RWPE1 (cell line): ENCODE measurements around the gene FUBP3.

Experiments
- CTCF ChIA-PET: fragments of 350-600 bp; sonication (Branson Sonifier 250); formaldehyde crosslinking; extraction: SDS; loops from one replicate; lab custom pipeline; 2021; lab: Yijun Ruan, JAX
- POLR2A ChIA-PET: fragments of 400-600 bp; formaldehyde crosslinking; extraction: SDS; loops from one replicate; lab custom pipeline; 2020; ENCODE audit warnings: antibody characterized with exemption; ENCODE audit not compliant: low non-redundant PET; lab: Yijun Ruan, JAX
- DNase-seq: peaks from one replicate; pipeline ENCODE4 v3.0.0; 2012; ENCODE audit warnings: low spot score
- H3K27ac ChIP-seq: fragments of 450-650 bp; 2 replicates; pipeline ENCODE4 v1.5.1; 2017
- TF ChIP-seq, protein P1 (sequence below): fragments of 450-650 bp; conservative IDR thresholded peaks from 2 replicates; pipeline ENCODE4 v1.5.1; 2017; ENCODE audit warnings: low read depth, mild to moderate bottlenecking

The FUBP3 gene

DNA sequence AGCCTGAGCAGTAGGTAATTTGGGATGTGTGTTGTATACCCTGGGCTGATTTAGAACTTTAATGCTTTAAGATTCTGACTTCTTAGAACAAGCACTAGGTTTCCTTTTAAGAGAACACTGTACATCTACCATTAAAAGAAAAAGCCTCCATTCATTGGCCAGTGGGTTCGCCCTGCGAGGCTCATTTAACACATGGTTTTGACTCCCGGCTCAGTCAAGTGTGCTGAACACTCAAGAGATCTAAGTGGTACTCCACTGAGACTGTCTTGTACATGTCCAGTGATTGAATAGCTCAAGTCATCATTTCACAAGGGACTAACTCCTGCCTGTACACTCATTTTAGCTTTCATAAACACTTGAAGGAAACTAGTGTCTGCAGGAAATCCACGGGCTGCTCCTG, 3.9 kb downstream of the FUBP3 start:
- H3K27ac ChIP-seq = no peak overlapping the region
- DNase-seq = no peak
- POLR2A ChIA-PET = no interaction called here
- CTCF ChIA-PET = no interaction called here
- TF ChIP-seq, protein P1, sequence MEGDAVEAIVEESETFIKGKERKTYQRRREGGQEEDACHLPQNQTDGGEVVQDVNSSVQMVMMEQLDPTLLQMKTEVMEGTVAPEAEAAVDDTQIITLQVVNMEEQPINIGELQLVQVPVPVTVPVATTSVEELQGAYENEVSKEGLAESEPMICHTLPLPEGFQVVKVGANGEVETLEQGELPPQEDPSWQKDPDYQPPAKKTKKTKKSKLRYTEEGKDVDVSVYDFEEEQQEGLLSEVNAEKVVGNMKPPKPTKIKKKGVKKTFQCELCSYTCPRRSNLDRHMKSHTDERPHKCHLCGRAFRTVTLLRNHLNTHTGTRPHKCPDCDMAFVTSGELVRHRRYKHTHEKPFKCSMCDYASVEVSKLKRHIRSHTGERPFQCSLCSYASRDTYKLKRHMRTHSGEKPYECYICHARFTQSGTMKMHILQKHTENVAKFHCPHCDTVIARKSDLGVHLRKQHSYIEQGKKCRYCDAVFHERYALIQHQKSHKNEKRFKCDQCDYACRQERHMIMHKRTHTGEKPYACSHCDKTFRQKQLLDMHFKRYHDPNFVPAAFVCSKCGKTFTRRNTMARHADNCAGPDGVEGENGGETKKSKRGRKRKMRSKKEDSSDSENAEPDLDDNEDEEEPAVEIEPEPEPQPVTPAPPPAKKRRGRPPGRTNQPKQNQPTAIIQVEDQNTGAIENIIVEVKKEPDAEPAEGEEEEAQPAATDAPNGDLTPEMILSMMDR = no peak

- H3K27ac ChIP-seq = no peak overlapping the region
- POLR2A ChIA-PET = no interaction called here
- DNase-seq = no peak
- TF ChIP-seq, protein P1 = no peak
- CTCF ChIA-PET = interaction anchor here (0.6 to 1.0 kb wide), 2 partner anchors 96 to 134 kb away, joined by 4 to 5 read pairs; no protein-coding TSS in a partner anchor
Observed at GRCh38 chr9:130587921-130588320, 8.5 kb downstream of the FUBP3 start.

DNA sequence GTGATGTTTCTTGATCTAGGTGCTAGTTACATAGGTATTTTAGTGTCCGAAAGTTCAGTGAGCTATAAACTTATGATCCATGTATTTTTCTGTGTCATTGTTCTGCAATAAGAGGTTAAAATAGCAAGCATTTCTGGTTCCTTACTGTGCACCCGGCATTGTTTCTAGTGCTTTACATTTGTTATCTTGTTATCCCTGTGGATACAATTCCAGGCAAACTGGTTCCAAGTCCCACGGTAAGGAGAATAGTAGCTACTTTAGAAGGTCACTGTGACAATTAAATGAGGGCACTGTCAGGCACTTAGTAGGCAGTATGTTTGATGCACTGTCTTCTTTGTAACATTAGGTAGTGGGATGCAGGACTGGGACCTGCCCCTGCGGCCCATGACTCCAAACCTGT, 9.0 kb downstream of the FUBP3 start:
- TF ChIP-seq, protein P1 = no peak
- ChIA-PET CTCF (interaction anchor here (0.6 to 1.0 kb wide), 2 partner anchors 95 to 134 kb away, joined by 4 to 5 read pairs; no protein-coding TSS in a partner anchor), POLR2A (no interaction called here)
- DNase-seq = no peak
- no peak overlapping the region for H3K27ac ChIP-seq

- CTCF ChIA-PET = no interaction called here
- POLR2A ChIA-PET = no interaction called here
- DNase-seq = no peak
- TF ChIP-seq, protein P1 = no peak
- no peak overlapping the region for H3K27ac ChIP-seq
Observed at GRCh38 chr9:130589754-130590153, 10.4 kb downstream of the FUBP3 start.

- H3K27ac ChIP-seq = no peak overlapping the region
- TF ChIP-seq, protein P1 = no peak
- ChIA-PET POLR2A (no interaction called here), CTCF (no interaction called here)
- DNase-seq = no peak
Observed at GRCh38 chr9:130590305-130590704, 10.9 kb downstream of the FUBP3 start.

DNA sequence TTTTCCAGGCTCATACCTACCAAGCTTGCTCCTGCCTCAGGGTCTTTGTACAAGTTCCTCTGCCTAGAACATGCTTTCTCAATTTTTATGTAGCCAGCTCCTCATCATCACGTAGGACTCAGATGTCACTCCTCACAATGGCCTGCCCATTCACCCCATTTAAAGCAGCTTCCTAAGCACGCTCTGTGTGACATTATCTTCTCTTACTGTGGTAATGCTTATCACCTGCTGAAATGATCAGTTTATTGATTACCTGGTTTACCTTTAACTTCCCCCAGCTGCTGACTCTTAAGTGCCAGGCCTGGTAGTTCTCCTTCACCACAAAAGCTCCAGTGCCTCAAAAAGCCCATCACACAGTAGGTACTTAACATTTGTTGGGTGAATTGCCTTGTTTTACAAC, 13.6 kb downstream of the FUBP3 start:
- POLR2A ChIA-PET = no interaction called here
- no peak overlapping the region for H3K27ac ChIP-seq
- TF ChIP-seq, protein P1 = no peak
- DNase-seq = no peak
- CTCF ChIA-PET = interaction anchor here (0.7 kb wide), 1 partner anchor 13 kb away, joined by 5 read pairs; no protein-coding TSS in a partner anchor
